Testis (tissue), 2 donors: ENCODE results near the gene SPATA24.

Experiments used
- POLR2A ChIP-seq: fragments of 450-650 bp; IDR thresholded peaks from one replicate; pipeline ENCODE4 v1.6.1; 2017; ENCODE audit warnings: antibody characterized with exemption, mild to moderate bottlenecking, moderate library complexity
- TF ChIP-seq, protein P1 (sequence below), 3 experiments: fragments of 450-650 bp in 2 of 3; fragments of 200-600 bp in 1 of 3; sonication (generic) in 1 of 3; IDR thresholded peaks; one replicate each; pipeline ENCODE4 v1.5.1; 2016 to 2019; ENCODE audit warnings: antibody characterized with exemption in 3 of 3, mild to moderate bottlenecking in 2 of 3, moderate library complexity in 1 of 3

DNA sequence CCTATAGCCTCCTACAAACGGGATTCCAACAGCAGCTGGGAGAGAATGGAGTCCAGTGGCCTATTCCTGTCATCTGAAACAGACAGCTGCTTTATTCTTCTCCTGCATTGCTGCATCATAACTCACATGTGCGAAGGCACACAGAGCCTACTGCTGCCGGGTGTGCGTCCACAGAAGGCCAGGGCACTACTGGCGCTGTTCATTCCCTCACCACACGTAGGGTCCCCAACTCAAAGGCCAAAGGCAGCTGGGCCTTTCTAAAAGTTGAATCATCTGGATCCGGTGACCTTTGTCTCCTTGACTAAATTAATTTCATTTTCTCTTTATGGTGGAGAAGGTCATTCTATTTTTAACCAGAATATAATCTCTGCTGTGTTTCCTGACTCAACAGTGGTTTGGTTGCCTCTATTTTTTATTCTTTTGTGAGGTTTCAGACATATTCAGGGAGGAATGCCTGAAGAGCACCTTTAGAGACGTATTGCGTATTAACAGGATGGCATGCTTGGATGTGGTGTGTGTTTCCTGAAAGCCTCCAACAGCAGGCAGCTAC is 10.8 kb upstream of the SPATA24 start:
- TF ChIP-seq, protein P1, sequence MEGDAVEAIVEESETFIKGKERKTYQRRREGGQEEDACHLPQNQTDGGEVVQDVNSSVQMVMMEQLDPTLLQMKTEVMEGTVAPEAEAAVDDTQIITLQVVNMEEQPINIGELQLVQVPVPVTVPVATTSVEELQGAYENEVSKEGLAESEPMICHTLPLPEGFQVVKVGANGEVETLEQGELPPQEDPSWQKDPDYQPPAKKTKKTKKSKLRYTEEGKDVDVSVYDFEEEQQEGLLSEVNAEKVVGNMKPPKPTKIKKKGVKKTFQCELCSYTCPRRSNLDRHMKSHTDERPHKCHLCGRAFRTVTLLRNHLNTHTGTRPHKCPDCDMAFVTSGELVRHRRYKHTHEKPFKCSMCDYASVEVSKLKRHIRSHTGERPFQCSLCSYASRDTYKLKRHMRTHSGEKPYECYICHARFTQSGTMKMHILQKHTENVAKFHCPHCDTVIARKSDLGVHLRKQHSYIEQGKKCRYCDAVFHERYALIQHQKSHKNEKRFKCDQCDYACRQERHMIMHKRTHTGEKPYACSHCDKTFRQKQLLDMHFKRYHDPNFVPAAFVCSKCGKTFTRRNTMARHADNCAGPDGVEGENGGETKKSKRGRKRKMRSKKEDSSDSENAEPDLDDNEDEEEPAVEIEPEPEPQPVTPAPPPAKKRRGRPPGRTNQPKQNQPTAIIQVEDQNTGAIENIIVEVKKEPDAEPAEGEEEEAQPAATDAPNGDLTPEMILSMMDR (IDR thresholded peaks at IDR 0.05), result no peak
- TF ChIP-seq POLR2A, result no peak
